WTC11 (cell line): Measurements from ENCODE around the gene GPR155. TPM values are rescaled to one million over a fixed set of nuclear protein-coding genes. Genes with fewer than 3 reads are reported as not detected.

Experiments used
- ATAC-seq: fragments of 200-7000 bp; cut with Tn5 transposase; 2 replicates; pipeline ENCODE4 v1.10.0; 2021; ENCODE audit warnings: mild to moderate bottlenecking, moderate library complexity
- CTCF ChIA-PET: fragments of 300-600 bp; sonication (Branson Sonifier 250); formaldehyde crosslinking; loops from one replicate; lab custom pipeline; 2021; ENCODE audit warnings: antibody characterized with exemption; lab: Charles Lee
- POLR2A ChIA-PET: fragments of 350-600 bp; sonication (Branson Sonifier 250); formaldehyde crosslinking; loops from one replicate; lab custom pipeline; 2021; ENCODE audit warnings: antibody characterized with exemption; lab: Charles Lee
- DNase-seq: peaks from one replicate; pipeline ENCODE4 v3.0.0; 2021; ENCODE audit warnings: low spot score
- H3K27ac Mint-ChIP-seq: 2 replicates; pipeline ENCODE4 v1.8.0; 2021; ENCODE audit warnings: mixed read lengths
- H3K27me3 Mint-ChIP-seq: 2 replicates; pipeline ENCODE4 v1.8.0; 2021; ENCODE audit warnings: low read depth, mild to moderate bottlenecking, moderate library complexity, mixed read lengths
- H3K36me3 Mint-ChIP-seq: 2 replicates; pipeline ENCODE4 v1.8.0; 2021; ENCODE audit warnings: mixed read lengths
- H3K4me1 Mint-ChIP-seq: 2 replicates; pipeline ENCODE4 v1.8.0; 2022; ENCODE audit warnings: mixed read lengths
- H3K4me3 Mint-ChIP-seq: 2 replicates; pipeline ENCODE4 v1.8.0; 2021; ENCODE audit warnings: mild to moderate bottlenecking, moderate library complexity, mixed read lengths
- H3K9me3 Mint-ChIP-seq: 2 replicates; pipeline ENCODE4 v1.8.0; 2021; ENCODE audit warnings: mixed read lengths
- AFF4 ChIP-seq: sonication (generic); formaldehyde crosslinking; IDR thresholded peaks from 2 replicates; pipeline ENCODE4 v1.8.1; 2023; ENCODE audit warnings: mild to moderate bottlenecking, missing genetic modification reagents, borderline replicate concordance
- ATF1 ChIP-seq: sonication (generic); formaldehyde crosslinking; IDR thresholded peaks from 2 replicates; pipeline ENCODE4 v1.8.1; 2023; ENCODE audit warnings: mild to moderate bottlenecking, moderate library complexity, missing genetic modification reagents
- CBFB ChIP-seq: sonication (generic); formaldehyde crosslinking; IDR thresholded peaks from 2 replicates; pipeline ENCODE4 v1.8.1; 2022; ENCODE audit warnings: mild to moderate bottlenecking, low read depth, missing genetic modification reagents
- CREM ChIP-seq: sonication (generic); formaldehyde crosslinking; IDR thresholded peaks from 2 replicates; pipeline ENCODE4 v1.8.1; 2022; ENCODE audit warnings: mild to moderate bottlenecking, missing genetic modification reagents, moderate library complexity
- ESRRA ChIP-seq: sonication (generic); formaldehyde crosslinking; IDR thresholded peaks from 2 replicates; pipeline ENCODE4 v1.8.1; 2022; ENCODE audit warnings: mild to moderate bottlenecking, missing genetic modification reagents, borderline replicate concordance
- FOXJ3 ChIP-seq: sonication (generic); formaldehyde crosslinking; IDR thresholded peaks from 2 replicates; pipeline ENCODE4 v1.9.0; 2021; ENCODE audit warnings: missing genetic modification reagents, mild to moderate bottlenecking, borderline replicate concordance
- FOXP1 ChIP-seq: sonication (generic); formaldehyde crosslinking; IDR thresholded peaks from 2 replicates; pipeline ENCODE4 v1.8.0; 2022; ENCODE audit warnings: missing genetic modification reagents, mild to moderate bottlenecking, moderate library complexity, borderline replicate concordance
- GABPB1 ChIP-seq: sonication (generic); formaldehyde crosslinking; IDR thresholded peaks from 2 replicates; pipeline ENCODE4 v1.8.1; 2023; ENCODE audit warnings: mild to moderate bottlenecking, missing genetic modification reagents
- GRHL2 ChIP-seq: fragments of 250-450 bp; sonication (Bioruptor Pico); IDR thresholded peaks from 2 replicates; pipeline ENCODE4 v1.8.0; 2022; ENCODE audit warnings: mild to moderate bottlenecking, moderate library complexity; ENCODE audit not compliant: insufficient replicate concordance, severe bottlenecking
- JAZF1 ChIP-seq: fragments of 250-450 bp; sonication (Bioruptor Pico); IDR thresholded peaks from 2 replicates; pipeline ENCODE4 v1.9.0; 2021; ENCODE audit warnings: moderate library complexity, mild to moderate bottlenecking, inconsistent platforms
- MYBL2 ChIP-seq: sonication (generic); formaldehyde crosslinking; IDR thresholded peaks from 2 replicates; pipeline ENCODE4 v1.8.1; 2023; ENCODE audit warnings: mild to moderate bottlenecking, moderate library complexity, missing genetic modification reagents
- NR2C2 ChIP-seq: sonication (generic); formaldehyde crosslinking; IDR thresholded peaks from 2 replicates; pipeline ENCODE4 v1.8.0; 2022; ENCODE audit warnings: mild to moderate bottlenecking, missing genetic modification reagents
- SMAD4 ChIP-seq: sonication (generic); formaldehyde crosslinking; IDR thresholded peaks from 2 replicates; pipeline ENCODE4 v1.8.0; 2022; ENCODE audit warnings: mild to moderate bottlenecking, missing genetic modification reagents
- ZNF121 ChIP-seq: sonication (generic); formaldehyde crosslinking; IDR thresholded peaks from 2 replicates; pipeline ENCODE4 v1.8.0; 2023; ENCODE audit warnings: missing genetic modification reagents
- ZNF138 ChIP-seq: sonication (generic); formaldehyde crosslinking; conservative IDR thresholded peaks from 2 replicates; pipeline ENCODE4 v1.8.1; 2022; ENCODE audit warnings: mild to moderate bottlenecking, moderate library complexity, missing genetic modification reagents
- ZNF263 ChIP-seq: sonication (generic); formaldehyde crosslinking; IDR thresholded peaks from 2 replicates; pipeline ENCODE4 v1.8.1; 2022; ENCODE audit warnings: low read depth, mild to moderate bottlenecking, moderate library complexity, missing genetic modification reagents
- ZNF416 ChIP-seq: fragments of 250-450 bp; sonication (Bioruptor Pico); IDR thresholded peaks from 2 replicates; pipeline ENCODE4 v1.9.0; 2021; ENCODE audit warnings: mild to moderate bottlenecking, inconsistent platforms
- ZNF423 ChIP-seq: fragments of 250-450 bp; sonication (Bioruptor Pico); IDR thresholded peaks from 2 replicates; pipeline ENCODE4 v2.1.2; 2022; ENCODE audit warnings: mild to moderate bottlenecking, moderate library complexity
- total RNA-seq: library from RNA; stranded (reverse); gene quantifications from 3 replicates; pipeline ENCODE4 v1.2.3, GENCODE V29; 2021
- TF ChIP-seq, protein P1 (sequence below): sonication (generic); formaldehyde crosslinking; IDR thresholded peaks from 2 replicates; pipeline ENCODE4 v1.8.1; 2023; ENCODE audit warnings: mild to moderate bottlenecking, missing genetic modification reagents, moderate library complexity
- TF ChIP-seq, protein P2 (sequence below): sonication (generic); formaldehyde crosslinking; IDR thresholded peaks from 2 replicates; pipeline ENCODE4 v1.8.0; 2022; ENCODE audit warnings: missing genetic modification reagents

Gene GPR155
- total RNA-seq, 1 experiment from 2014 or later: 0.74 TPM

DNA sequence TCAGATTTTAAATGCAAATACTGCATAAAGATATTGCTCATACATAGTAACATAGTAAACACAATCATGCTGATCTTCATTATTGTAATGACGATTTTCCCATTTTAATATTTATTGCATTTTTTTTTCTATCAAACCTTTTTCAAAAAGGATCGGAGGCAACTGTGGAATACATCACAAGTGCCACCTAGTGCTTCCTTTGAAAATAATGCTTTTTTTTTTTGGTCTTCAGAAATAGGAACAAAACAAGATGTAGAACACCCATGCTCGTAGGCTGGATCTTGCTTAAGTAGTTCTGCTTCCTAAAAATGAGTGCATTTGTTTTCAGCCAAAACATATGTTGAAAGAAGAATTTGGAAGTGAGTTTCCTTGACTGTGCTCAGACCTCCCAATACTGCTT is 35.7 kb upstream of the GPR155 start:
- ChIA-PET POLR2A (no interaction called here), CTCF (no interaction called here)
- Mint-ChIP-seq H3K4me1 (no peaks in the 10 kb centered on the region), H3K4me3 (no peak overlapping the region), H3K27me3 (peaks cover 3% of the 10 kb centered on the region), H3K36me3 (peaks cover 5% of the 10 kb centered on the region), H3K9me3 (peaks cover 6% of the 10 kb centered on the region), H3K27ac (no peak overlapping the region)
- DNase-seq (no peak), ATAC-seq (no peak)
- TF ChIP-seq ZNF416 (CRISPR knock-in tag) (no peak), AFF4 (CRISPR knock-in tag) (no peak), CBFB (CRISPR knock-in tag) (no peak), ZNF121 (no peak), ZNF263 (no peak), SMAD4 (CRISPR knock-in tag) (no peak), FOXP1 (CRISPR knock-in tag) (no peak), ZNF423 (CRISPR knock-in tag) (no peak), JAZF1 (CRISPR knock-in tag) (no peak), FOXJ3 (no peak), GABPB1 (no peak), GRHL2 (CRISPR knock-in tag) (no peak), ESRRA (CRISPR knock-in tag) (no peak), MYBL2 (no peak), CREM (CRISPR knock-in tag) (no peak)
- TF ChIP-seq, protein P1, sequence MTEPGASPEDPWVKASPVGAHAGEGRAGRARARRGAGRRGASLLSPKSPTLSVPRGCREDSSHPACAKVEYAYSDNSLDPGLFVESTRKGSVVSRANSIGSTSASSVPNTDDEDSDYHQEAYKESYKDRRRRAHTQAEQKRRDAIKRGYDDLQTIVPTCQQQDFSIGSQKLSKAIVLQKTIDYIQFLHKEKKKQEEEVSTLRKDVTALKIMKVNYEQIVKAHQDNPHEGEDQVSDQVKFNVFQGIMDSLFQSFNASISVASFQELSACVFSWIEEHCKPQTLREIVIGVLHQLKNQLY (CRISPR knock-in tag): no peak
- TF ChIP-seq, protein P2, sequence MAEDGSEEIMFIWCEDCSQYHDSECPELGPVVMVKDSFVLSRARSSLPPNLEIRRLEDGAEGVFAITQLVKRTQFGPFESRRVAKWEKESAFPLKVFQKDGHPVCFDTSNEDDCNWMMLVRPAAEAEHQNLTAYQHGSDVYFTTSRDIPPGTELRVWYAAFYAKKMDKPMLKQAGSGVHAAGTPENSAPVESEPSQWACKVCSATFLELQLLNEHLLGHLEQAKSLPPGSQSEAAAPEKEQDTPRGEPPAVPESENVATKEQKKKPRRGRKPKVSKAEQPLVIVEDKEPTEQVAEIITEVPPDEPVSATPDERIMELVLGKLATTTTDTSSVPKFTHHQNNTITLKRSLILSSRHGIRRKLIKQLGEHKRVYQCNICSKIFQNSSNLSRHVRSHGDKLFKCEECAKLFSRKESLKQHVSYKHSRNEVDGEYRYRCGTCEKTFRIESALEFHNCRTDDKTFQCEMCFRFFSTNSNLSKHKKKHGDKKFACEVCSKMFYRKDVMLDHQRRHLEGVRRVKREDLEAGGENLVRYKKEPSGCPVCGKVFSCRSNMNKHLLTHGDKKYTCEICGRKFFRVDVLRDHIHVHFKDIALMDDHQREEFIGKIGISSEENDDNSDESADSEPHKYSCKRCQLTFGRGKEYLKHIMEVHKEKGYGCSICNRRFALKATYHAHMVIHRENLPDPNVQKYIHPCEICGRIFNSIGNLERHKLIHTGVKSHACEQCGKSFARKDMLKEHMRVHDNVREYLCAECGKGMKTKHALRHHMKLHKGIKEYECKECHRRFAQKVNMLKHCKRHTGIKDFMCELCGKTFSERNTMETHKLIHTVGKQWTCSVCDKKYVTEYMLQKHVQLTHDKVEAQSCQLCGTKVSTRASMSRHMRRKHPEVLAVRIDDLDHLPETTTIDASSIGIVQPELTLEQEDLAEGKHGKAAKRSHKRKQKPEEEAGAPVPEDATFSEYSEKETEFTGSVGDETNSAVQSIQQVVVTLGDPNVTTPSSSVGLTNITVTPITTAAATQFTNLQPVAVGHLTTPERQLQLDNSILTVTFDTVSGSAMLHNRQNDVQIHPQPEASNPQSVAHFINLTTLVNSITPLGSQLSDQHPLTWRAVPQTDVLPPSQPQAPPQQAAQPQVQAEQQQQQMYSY (CRISPR knock-in tag): no peak

- H3K36me3 Mint-ChIP-seq: peaks cover 13% of the 10 kb centered on the region; the same call in 1 of the 2 replicates
- H3K4me3 Mint-ChIP-seq: no peak overlapping the region
- H3K4me1 Mint-ChIP-seq: no peaks in the 10 kb centered on the region
- TF ChIP-seq, protein P2 (CRISPR knock-in tag): no peak
- TF ChIP-seq ATF1 (no peak), MYBL2 (no peak), ZNF263 (no peak), NR2C2 (CRISPR knock-in tag) (no peak), ZNF138 (no peak)
- peaks cover 6% of the 10 kb centered on the region for H3K27me3 Mint-ChIP-seq
- ATAC-seq (no peak), DNase-seq (no peak)
- H3K9me3 Mint-ChIP-seq: peaks cover 27% of the 10 kb centered on the region
- POLR2A ChIA-PET: no interaction called here
- no peak overlapping the region for H3K27ac Mint-ChIP-seq
- CTCF ChIA-PET: no interaction called here
Observed at GRCh38 chr2:174518395-174518794, 31.6 kb upstream of the GPR155 start.
